Astrocyte (in vitro differentiated cells and primary cell): Measurements from ENCODE around the gene CDC25C. TPM values are rescaled to one million over a fixed set of nuclear protein-coding genes. Genes with fewer than 3 reads are reported as not detected.

ENCODE experiments used
- DNase-seq: peaks from one replicate; pipeline ENCODE4 v3.0.0-alpha.2; 2010; ENCODE audit warnings: low read depth
- FAIRE-seq: peaks from 2 replicates; lab custom pipeline; 2011; peaks lifted over from hg19 to GRCh38; lab: Jason Lieb, UNC
- H2AFZ ChIP-seq: 2 replicates; pipeline ENCODE4 v1.6.0; 2012; ENCODE audit warnings: low read depth, low read length, inconsistent platforms
- H3K27ac ChIP-seq: 2 replicates; pipeline ENCODE4 v1.5.1; 2011; ENCODE audit warnings: low read depth, low read length, inconsistent platforms
- H3K27me3 ChIP-seq: 2 replicates; pipeline ENCODE4 v1.6.0; 2011; ENCODE audit warnings: low read length, inconsistent platforms; ENCODE audit not compliant: insufficient read depth
- H3K36me3 ChIP-seq: 2 replicates; pipeline ENCODE4 v1.5.1; 2011; ENCODE audit warnings: low read length, inconsistent platforms; ENCODE audit not compliant: insufficient read depth
- H3K4me1 ChIP-seq: 2 replicates; pipeline ENCODE4 v1.5.1; 2011; ENCODE audit warnings: low read length, inconsistent platforms; ENCODE audit not compliant: insufficient read depth
- H3K4me2 ChIP-seq: 2 replicates; pipeline ENCODE4 v1.6.0; 2012; ENCODE audit warnings: low read length, inconsistent platforms
- H3K4me3 ChIP-seq: 2 replicates; pipeline ENCODE4 v1.5.1; 2011; ENCODE audit warnings: low read depth, mild to moderate bottlenecking, low read length, inconsistent platforms; ENCODE audit not compliant: insufficient read depth
- H3K79me2 ChIP-seq: 2 replicates; pipeline ENCODE4 v1.6.0; 2012; ENCODE audit warnings: mild to moderate bottlenecking, low read length, inconsistent platforms; ENCODE audit not compliant: insufficient read depth
- H3K9ac ChIP-seq: 2 replicates; pipeline ENCODE4 v1.6.0; 2012; ENCODE audit warnings: mild to moderate bottlenecking, low read length, inconsistent platforms
- H3K9me3 ChIP-seq: 2 replicates; pipeline ENCODE4 v1.5.1; 2012; ENCODE audit warnings: low read depth, mild to moderate bottlenecking, low read length, inconsistent platforms; ENCODE audit not compliant: insufficient read depth
- H4K20me1 ChIP-seq: 2 replicates; pipeline ENCODE4 v1.6.0; 2012; ENCODE audit warnings: low read length, inconsistent platforms; ENCODE audit not compliant: insufficient read depth
- H3K27ac Mint-ChIP-seq: one replicate; pipeline ENCODE4 v1.8.0; 2021; ENCODE audit warnings: mild to moderate bottlenecking, mixed read lengths; ENCODE audit not compliant: unreplicated experiment
- H3K27me3 Mint-ChIP-seq: one replicate; pipeline ENCODE4 v1.8.0; 2021; ENCODE audit warnings: low read depth, mixed read lengths; ENCODE audit not compliant: unreplicated experiment
- H3K36me3 Mint-ChIP-seq: one replicate; pipeline ENCODE4 v1.8.0; 2021; ENCODE audit warnings: low read depth, mixed read lengths; ENCODE audit not compliant: unreplicated experiment
- H3K4me1 Mint-ChIP-seq: one replicate; pipeline ENCODE4 v1.8.0; 2021; ENCODE audit warnings: low read depth, mixed read lengths; ENCODE audit not compliant: unreplicated experiment
- H3K4me3 Mint-ChIP-seq: one replicate; pipeline ENCODE4 v1.8.0; 2021; ENCODE audit warnings: mild to moderate bottlenecking, moderate library complexity, mixed read lengths; ENCODE audit not compliant: unreplicated experiment
- H3K9me3 Mint-ChIP-seq: one replicate; pipeline ENCODE4 v1.8.0; 2021; ENCODE audit warnings: mild to moderate bottlenecking, mixed read lengths; ENCODE audit not compliant: unreplicated experiment
- EZH2 ChIP-seq: IDR thresholded peaks from 2 replicates; pipeline ENCODE4 v1.6.1; 2012; ENCODE audit warnings: mild to moderate bottlenecking, low read length, inconsistent platforms; ENCODE audit not compliant: insufficient read depth
- total RNA-seq: library from RNA; stranded (reverse); gene quantifications from 2 replicates; pipeline ENCODE4 v1.2.1, GENCODE V29; 2021
- TF ChIP-seq, protein P1 (sequence below): IDR thresholded peaks from 2 replicates; pipeline ENCODE4 v1.5.1; 2011; ENCODE audit warnings: low read depth, mild to moderate bottlenecking, inconsistent platforms, low read length, moderate library complexity; ENCODE audit not compliant: insufficient read depth

CDC25C gene
- total RNA-seq, 1 donor from 2014 or later: 1.6 TPM

DNA sequence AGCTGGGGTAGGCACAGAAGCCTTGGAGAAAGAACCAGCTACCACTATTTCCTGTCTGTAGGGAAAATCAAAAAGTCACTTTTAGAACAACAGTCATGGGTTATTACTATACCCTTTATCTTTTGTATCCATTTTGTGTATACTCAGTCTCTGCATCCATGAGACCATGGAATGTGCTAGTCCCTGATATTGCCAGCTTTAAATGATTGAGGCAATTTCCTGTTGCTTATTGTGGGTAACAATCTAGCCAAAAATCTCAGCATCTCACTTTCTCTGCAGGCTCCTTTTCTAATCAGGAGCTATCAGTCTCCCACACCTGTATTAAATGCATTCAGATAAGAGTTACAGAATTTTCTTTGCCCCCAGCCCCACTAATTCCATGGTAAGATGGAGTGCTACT is 19.9 kb upstream of the CDC25C start:
- peaks cover 32% of the 10 kb centered on the region for H3K36me3 Mint-ChIP-seq
- Histone ChIP-seq H3K9ac (no peak overlapping the region), H4K20me1 (peaks cover 59% of the 10 kb centered on the region), H3K4me2 (peak overlapping the region; percentile 30), H3K4me3 (peak overlapping the region; percentile 4), H3K27ac (peak overlapping the region; percentile 2), H3K79me2 (peaks cover 48% of the 10 kb centered on the region), H3K27me3 (no peaks in the 10 kb centered on the region), H2AFZ (no peak overlapping the region), H3K36me3 (peaks cover 8% of the 10 kb centered on the region), H3K9me3 (peaks cover 4% of the 10 kb centered on the region), H3K4me1 (peaks cover 29% of the 10 kb centered on the region)
- TF ChIP-seq, protein P1, sequence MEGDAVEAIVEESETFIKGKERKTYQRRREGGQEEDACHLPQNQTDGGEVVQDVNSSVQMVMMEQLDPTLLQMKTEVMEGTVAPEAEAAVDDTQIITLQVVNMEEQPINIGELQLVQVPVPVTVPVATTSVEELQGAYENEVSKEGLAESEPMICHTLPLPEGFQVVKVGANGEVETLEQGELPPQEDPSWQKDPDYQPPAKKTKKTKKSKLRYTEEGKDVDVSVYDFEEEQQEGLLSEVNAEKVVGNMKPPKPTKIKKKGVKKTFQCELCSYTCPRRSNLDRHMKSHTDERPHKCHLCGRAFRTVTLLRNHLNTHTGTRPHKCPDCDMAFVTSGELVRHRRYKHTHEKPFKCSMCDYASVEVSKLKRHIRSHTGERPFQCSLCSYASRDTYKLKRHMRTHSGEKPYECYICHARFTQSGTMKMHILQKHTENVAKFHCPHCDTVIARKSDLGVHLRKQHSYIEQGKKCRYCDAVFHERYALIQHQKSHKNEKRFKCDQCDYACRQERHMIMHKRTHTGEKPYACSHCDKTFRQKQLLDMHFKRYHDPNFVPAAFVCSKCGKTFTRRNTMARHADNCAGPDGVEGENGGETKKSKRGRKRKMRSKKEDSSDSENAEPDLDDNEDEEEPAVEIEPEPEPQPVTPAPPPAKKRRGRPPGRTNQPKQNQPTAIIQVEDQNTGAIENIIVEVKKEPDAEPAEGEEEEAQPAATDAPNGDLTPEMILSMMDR: no peak
- H3K4me1 Mint-ChIP-seq: peaks cover 23% of the 10 kb centered on the region
- FAIRE-seq (no peak), DNase-seq (no peak)
- H3K27ac Mint-ChIP-seq: no peak overlapping the region
- no peaks in the 10 kb centered on the region for H3K27me3 Mint-ChIP-seq
- H3K9me3 Mint-ChIP-seq: peaks cover 2% of the 10 kb centered on the region
- peak overlapping the region; percentile 75 for H3K4me3 Mint-ChIP-seq

GRCh38 chr5:138351056-138351455 is 19.5 kb upstream of the CDC25C start:
- no peak overlapping the region for H3K27ac Mint-ChIP-seq
- DNase-seq: peak; percentile 80
- no peaks in the 10 kb centered on the region for H3K27me3 Mint-ChIP-seq
- Histone ChIP-seq H3K4me3 (peak overlapping the region; percentile 4), H3K27me3 (no peaks in the 10 kb centered on the region), H2AFZ (no peak overlapping the region), H4K20me1 (peaks cover 54% of the 10 kb centered on the region), H3K4me1 (peaks cover 29% of the 10 kb centered on the region), H3K9me3 (peaks cover 4% of the 10 kb centered on the region), H3K27ac (peak overlapping the region; percentile 2), H3K4me2 (peak overlapping the region; percentile 30), H3K9ac (no peak overlapping the region), H3K36me3 (peaks cover 8% of the 10 kb centered on the region), H3K79me2 (peaks cover 43% of the 10 kb centered on the region)
- H3K4me1 Mint-ChIP-seq: peaks cover 23% of the 10 kb centered on the region
- TF ChIP-seq, protein P1: no peak
- no peak for TF ChIP-seq EZH2
- H3K4me3 Mint-ChIP-seq: peak overlapping the region; percentile 41
- peaks cover 2% of the 10 kb centered on the region for H3K9me3 Mint-ChIP-seq
- peaks cover 34% of the 10 kb centered on the region for H3K36me3 Mint-ChIP-seq
- FAIRE-seq: no peak

- DNase-seq (no peak), FAIRE-seq (no peak)
- peak overlapping the region; percentile 42 for H3K4me3 Mint-ChIP-seq
- peaks cover 39% of the 10 kb centered on the region for H3K36me3 Mint-ChIP-seq
- Histone ChIP-seq H3K4me2 (peak overlapping the region; percentile 17), H3K27me3 (no peaks in the 10 kb centered on the region), H3K4me3 (no peak overlapping the region), H3K27ac (no peak overlapping the region), H3K79me2 (peaks cover 38% of the 10 kb centered on the region), H2AFZ (no peak overlapping the region), H3K9ac (no peak overlapping the region), H3K9me3 (peaks cover 4% of the 10 kb centered on the region), H3K4me1 (peaks cover 29% of the 10 kb centered on the region), H3K36me3 (peaks cover 14% of the 10 kb centered on the region), H4K20me1 (peaks cover 55% of the 10 kb centered on the region)
- TF ChIP-seq EZH2: no peak
- TF ChIP-seq, protein P1: no peak
- H3K4me1 Mint-ChIP-seq: peaks cover 21% of the 10 kb centered on the region
- no peaks in the 10 kb centered on the region for H3K27me3 Mint-ChIP-seq
- H3K27ac Mint-ChIP-seq: no peak overlapping the region
- H3K9me3 Mint-ChIP-seq: peaks cover 2% of the 10 kb centered on the region
Measured at GRCh38 chr5:138350563-138350890, 18.9 kb upstream of the CDC25C start.
